Epithelial cell of proximal tubule (primary cell): Measurements from ENCODE around the gene S100A7A. TPM values are rescaled to one million over a fixed set of nuclear protein-coding genes. Genes with fewer than 3 reads are reported as not detected.

Source experiments
- DNase-seq: peaks from one replicate; pipeline ENCODE4 v3.0.0-alpha.2; 2011; ENCODE audit warnings: low read depth
- H3K4me3 ChIP-seq: 2 replicates; pipeline ENCODE4 v1.5.1; 2011; ENCODE audit warnings: low read depth, mild to moderate bottlenecking, low read length
- CTCF ChIP-seq: conservative IDR thresholded peaks from 2 replicates; pipeline ENCODE4 v1.5.1; 2012; ENCODE audit warnings: low read depth, mild to moderate bottlenecking, low read length
- total RNA-seq: library from RNA; depleted of rRNA; stranded (reverse); fragments of >200 nt; gene quantifications from 2 replicates; pipeline ENCODE4 v1.2.3, GENCODE V29; 2015

S100A7A gene
- total RNA-seq, 1 donor from 2014 or later = not detected

- TF ChIP-seq CTCF = no peak
- H3K4me3 ChIP-seq = no peak overlapping the region
- no peak for DNase-seq
Measured at GRCh38 chr1:153389401-153389800, 26.9 kb upstream of the S100A7A start.

- H3K4me3 ChIP-seq = no peak overlapping the region
- DNase-seq = no peak
- no peak for TF ChIP-seq CTCF
Measured at GRCh38 chr1:153389973-153390879, 26.1 kb upstream of the S100A7A start.

GRCh38 chr1:153390938-153391710 is 25.2 kb upstream of the S100A7A start, which contains the start of gene S100A8:
TSS of gene S100A8 (minus strand) at chr1:153391073. CDS start at chr1:153390535, 538 bp downstream.
- TF ChIP-seq CTCF = no peak
- no peak within 1 kb of the TSS for H3K4me3 ChIP-seq
- no peak for DNase-seq

- no peak for DNase-seq
- TF ChIP-seq CTCF = no peak
- H3K4me3 ChIP-seq = no peak overlapping the region
Measured at GRCh38 chr1:153392258-153392657, 24.1 kb upstream of the S100A7A start.

GRCh38 chr1:153392822-153393221 is 23.5 kb upstream of the S100A7A start:
- DNase-seq = no peak
- TF ChIP-seq CTCF = no peak
- H3K4me3 ChIP-seq = no peak overlapping the region

GRCh38 chr1:153393926-153394325 is 22.4 kb upstream of the S100A7A start:
- TF ChIP-seq CTCF = no peak
- DNase-seq = no peak
- H3K4me3 ChIP-seq = no peak overlapping the region
